HG03457 (cell line): ENCODE results near the gene SLIT3.
"Not testable (repeated sequence)": the region's sequence is repeated elsewhere in the genome, so short reads cannot be mapped to it uniquely, and the experiment has no call there.

Experiments
- ATAC-seq: cut with Tn5 transposase; IDR thresholded peaks from one replicate; pipeline ENCODE4 v1.9.1; 2021; ENCODE audit warnings: moderate number of reproducible peaks; ENCODE audit not compliant: unreplicated experiment

SLIT3 gene

DNA sequence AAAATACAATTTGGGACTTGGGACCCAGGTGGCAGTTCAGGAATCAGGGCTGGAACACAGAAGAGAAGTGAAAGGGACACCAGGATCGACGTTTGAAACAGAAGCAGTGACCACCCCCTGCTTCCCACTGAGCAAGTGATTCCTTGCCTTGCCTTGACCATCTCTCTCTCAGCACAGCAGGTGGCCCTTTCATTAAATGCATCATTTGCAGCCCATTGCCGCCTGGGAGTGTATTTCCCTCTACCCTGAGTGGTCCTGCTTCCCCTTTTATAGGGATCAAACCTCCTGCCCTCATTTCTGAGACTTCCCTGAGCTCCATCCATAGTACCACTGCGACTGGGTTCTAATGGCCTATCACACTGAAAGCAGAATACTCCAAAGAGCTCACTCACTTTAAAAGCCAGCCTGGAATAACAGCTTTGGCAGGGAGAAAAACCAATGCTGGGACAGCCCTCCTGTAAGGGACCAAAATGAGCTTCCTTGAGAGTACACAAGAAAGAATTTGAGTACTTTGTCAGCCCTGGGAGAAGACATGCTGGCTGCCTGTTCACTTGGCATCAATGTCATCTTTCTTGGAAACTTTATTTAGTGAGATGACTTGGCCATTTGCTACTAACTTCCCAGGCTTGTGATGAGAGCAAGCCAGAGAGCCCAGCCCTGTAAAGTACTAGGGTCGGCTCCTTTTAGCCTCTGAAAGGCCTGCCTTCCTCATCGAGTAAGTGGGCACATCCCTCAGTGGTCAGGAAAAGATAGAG is 149.7 kb downstream of the SLIT3 start:
- ATAC-seq = no peak

DNA sequence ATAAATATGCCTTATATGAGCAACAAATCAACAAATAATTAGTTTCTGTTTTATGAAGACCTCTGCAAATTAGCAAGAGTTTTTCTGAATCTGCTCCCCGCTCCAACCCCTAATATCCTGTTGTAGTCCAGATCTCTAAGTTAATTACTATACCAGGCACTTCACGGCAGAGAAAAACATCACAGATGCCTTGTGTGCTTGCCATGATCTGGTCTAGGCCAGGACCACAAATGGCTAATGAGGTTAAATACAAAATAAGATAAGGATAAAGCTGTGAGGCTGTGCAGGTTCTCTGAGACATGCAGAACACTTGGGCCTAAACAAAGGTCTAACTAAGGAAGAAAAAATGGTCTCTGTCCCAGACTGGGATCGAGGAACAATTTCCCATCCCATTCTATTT is 150.8 kb downstream of the SLIT3 start:
- no peak for ATAC-seq

DNA sequence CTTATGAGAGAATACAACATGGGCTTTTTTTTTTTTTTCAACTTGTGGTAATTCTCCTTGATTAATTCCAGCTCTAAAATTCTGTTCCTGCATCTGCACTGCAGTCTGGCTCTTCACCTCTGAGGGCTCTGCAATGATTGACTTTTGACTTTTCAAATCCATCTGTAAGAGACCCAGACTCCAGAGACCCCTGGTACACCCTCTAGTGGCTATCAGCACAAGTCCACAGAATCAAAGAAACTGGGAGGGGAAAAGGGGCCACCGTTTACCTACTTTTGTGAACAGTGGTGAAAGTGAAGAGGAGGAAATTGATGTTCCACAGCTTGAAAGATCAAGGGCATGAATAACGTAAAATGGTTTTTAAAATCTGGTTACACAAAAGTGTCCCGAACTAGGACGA is 151.6 kb downstream of the SLIT3 start:
- ATAC-seq = no peak

DNA sequence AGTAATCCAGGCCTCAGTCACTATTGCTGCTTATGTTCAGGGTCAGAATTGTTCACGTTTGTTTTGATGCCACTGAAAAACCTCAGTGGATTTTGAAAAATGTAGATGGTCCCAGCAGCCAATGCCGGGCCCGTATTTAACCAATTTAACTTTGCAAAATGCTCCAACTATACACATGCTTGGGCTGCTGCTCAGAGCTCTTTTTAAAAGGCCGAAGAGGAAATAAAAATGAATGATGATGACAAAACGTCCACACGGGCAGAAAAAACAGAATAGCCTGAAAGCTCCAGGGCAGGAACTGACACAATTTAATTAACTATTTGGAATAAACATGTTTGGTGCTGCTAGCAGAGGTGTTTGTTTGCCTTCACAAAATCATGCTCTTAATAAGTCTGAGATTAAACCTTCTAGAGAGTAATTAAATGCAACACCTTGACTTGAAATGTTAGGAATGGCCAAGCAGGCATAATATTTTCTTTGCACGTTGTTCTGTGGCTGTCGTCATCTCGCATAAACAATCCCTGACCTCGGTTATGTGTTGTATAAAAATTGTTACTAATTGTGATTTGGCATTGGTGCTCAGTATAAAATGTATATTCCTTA is 152.7 kb downstream of the SLIT3 start:
- ATAC-seq = no peak

DNA sequence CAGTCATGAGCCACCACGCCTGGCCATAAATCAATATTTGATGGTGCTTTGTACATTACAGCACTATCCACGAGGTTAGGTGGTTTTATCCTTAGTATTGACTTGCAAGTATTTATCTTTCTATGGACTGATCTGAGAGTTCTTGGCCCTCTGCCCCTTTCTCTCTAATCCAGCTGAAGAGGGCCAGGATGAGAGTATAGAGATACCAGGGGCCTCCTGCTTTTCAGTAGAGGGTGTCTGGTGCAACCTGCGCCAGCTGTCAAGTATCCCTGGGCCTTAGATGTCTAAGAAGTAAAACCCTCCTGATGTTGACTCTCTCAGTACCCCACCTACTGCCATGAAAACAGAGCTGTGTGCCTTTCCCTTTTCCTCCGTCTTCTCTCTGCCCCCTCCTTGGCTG is 153.4 kb downstream of the SLIT3 start:
- no peak for ATAC-seq

DNA sequence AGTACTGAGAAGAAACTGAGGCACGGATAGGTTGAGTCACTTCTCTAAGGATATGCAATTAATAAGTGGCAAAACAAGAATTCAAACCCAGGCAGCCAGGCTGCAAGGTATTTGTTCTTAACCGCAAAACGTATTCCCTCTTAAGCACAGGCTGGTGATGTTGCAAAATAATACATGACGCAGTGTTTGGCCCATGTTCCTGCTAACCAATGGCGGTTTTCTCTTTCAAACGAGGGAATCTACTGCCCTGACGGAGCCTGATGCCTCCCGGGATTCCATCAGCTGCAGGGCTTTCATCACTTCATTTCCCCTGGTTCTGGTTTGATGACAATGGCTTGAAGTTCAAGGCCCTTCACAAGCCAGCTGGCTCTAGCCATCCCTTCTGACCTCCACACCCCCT is 154.8 kb downstream of the SLIT3 start:
- ATAC-seq = no peak

DNA sequence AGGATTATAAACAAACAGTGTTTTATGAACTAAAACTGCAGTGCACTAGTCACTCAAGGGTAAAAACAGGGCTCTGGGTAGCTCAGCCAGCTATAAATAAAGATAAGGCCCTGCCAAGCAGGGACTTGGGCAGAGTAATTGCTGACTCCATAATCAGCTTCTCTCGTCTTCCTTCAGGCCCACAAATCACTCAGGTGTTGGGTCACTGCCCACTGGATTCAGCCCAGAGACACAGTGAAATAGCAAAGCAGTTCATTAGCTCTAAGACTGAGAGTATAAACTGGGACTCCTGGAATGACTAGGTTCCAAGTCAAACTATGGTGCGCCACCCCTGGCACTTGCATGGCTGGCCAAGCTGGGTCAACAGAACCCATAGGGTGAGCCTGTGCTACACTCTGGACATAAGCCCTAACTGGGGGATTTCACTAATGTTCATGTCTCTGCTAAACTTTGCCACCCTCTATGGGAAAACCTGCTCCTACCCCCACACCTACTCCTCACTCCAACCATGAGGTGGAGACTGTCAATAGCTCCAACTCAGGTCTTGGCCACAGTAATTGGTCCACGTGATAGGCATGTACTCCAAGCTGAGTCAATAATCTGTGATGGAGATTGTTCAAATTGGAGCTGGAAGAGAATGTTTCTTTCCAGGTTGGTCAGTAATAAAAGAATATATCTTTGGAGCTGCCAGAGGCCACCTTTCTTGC is 158.5 kb downstream of the SLIT3 start:
- no peak for ATAC-seq

DNA sequence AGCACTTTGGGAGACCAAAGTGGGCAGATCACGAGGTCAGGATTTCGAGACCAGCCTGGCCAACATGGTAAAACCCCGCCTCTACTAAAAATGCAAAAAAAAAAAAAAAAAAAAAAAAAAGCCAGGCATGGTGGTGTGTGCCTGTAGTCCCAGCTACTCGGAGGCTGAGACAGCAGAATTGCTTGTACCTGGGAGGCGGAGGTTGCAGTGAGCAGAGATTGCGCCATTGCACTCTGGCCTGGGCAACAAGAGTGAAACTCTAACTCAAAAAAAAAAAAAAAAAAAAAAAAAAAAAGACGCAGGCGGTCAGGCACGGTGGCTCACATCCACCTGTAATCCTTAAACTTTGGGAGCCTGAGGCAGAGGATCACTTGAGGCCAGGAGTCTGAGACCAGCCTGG is 160.7 kb downstream of the SLIT3 start:
- not testable (repeated sequence) for ATAC-seq

DNA sequence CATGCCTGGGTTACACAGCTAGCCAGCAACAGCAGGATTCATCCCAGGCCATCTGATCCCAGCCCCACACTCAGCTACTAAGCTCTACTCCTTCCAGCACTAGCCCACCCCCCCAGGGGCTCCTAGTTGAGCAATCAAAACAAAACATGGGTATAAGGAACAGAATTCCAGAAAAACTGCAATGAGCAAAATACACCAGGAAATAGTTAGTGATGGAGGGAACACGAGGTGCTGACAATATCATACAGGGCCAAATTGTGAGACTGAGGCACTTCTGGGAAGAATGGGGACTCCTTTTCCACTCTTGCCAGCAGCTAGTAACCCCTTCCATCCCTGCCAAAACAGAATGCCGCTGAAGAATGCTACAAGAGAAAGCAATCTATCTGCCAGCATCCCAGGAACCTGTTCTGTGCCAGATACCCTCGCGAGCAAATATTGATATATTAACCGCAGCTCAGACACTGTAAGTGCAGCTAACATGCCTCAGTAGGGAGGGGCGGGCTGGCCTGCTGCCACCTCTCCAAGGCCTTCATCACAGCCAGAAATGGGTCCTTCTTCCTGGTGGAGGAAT is 161.4 kb downstream of the SLIT3 start:
- no peak for ATAC-seq

DNA sequence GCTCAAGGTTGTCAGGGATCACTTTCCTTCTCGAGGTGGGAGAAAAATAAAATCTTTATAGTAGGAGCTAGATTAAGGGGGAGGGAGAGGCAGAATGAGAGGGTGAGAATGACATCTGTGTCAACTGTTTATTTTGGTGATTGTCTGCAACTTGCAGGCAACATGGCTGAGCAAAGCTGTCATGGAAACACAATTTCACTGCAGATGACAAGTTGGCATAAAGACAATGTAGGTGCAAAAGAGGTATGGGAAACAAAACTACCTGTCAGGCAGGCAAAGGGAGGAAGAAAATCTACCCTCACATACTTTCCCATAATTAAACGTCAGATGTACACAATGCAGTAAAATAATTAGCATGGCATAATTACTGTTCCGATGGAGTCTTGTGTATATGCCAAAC is 167.4 kb downstream of the SLIT3 start:
- no peak for ATAC-seq

DNA sequence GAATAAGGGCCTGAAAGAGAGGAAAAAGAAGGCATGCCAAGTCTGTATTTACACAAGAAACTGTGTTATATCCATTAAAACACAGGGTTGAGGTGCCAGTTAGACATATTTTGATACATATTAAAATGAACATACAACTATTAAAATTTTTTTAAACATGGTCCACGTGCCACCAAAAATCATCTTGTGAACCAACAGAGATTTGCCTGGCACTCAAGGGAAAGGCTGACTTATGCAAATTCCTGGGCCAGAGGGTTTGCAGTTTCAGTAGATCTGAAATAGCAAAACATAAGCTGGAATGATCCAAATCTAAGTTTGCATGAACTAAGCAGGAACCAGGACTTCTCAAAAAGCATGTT is 168.7 kb downstream of the SLIT3 start:
- no peak for ATAC-seq

DNA sequence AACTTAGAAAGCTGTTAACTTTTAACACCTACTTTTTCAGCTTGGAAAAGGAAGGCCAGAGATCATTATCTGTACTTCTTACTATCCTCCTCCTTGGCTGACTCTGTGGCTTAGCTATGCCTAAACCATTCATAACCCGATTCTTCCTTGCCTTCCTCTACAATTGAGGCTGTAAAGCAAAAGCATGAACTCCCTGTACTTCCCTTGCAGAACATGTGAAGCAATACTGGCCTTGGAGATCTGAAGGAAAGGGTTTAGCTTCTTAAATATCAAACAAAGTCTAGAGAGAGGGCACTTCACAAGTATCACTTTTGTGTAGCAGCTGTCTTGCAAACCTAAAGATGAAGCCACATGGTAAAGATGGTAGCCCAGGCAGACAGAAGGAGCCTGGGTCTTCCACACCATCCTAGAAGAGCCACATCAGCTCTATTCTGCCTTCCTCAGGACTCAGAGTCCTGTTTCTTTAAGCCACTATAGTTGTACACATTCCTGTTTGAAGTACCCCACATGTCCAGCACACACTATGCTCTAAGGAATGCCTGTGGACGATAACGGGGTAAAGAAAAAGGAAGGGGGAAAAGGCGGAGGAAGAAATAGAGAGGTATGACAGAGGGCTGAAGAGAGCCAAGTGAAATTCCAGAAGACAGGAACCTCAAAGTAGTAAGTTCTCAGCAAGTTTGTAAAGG is 169.2 kb downstream of the SLIT3 start:
- no peak for ATAC-seq

DNA sequence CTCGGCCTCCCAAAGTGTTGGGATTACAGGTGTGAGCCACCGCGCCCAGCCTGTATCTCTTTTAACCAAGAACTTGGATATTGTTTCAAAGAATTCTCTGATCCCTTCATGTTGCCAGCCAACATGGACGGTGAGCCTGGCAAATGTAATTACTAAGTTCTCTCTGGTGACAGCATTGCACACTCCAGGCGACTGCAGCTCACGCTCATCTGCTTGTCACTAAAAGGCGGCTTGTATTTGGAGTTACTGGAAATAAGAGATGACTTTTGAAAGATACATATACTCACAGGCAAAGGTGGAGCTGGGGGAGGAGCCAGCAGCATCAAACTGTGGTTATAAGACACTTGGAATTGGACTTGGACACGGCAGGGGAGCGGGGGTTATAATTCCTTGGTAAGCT is 172.3 kb downstream of the SLIT3 start:
- ATAC-seq = no peak

DNA sequence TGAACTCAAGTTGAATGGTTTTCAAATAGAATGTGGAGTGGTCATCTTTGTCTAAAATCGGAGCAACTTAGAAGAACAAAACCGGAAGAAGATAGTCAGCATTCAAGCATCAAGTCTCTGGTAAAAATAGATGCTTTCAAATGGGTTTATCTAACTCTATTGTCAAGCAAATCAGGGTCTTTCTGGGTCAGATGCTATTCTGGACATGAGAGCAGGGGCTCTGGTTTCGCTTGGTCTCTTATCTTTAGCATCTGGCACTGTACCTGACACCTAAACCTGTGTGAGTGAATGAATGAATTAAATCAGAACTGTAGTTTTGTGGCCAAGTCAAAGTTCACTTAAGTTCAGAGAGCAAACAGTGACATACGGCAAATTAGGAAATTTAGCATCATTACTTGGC is 173.5 kb downstream of the SLIT3 start:
- no peak for ATAC-seq

DNA sequence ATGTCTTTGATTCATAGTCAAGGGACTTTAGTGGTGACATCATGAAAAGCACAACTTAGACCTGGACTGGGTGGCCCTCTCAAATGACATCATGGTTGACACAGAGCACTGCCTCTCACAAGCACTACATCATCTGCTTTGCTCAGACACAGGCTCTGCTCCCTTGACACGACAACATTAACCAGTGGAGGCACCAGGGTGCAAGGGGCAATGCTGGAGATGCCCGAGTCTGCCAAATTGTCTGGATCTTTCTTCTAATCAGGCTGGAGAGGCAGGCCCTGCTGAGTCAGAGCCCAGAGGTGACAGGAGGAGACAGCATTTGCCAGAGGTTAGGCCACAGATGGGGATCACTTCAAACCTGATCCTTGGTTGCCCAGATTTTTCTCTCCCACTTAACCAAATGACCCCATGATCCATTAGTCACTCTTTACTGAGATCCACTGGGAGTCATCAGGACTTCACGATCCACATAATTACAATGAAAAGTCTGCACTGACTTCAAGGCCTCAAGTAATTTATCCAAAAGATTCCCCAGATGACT is 174.4 kb downstream of the SLIT3 start:
- ATAC-seq = no peak

DNA sequence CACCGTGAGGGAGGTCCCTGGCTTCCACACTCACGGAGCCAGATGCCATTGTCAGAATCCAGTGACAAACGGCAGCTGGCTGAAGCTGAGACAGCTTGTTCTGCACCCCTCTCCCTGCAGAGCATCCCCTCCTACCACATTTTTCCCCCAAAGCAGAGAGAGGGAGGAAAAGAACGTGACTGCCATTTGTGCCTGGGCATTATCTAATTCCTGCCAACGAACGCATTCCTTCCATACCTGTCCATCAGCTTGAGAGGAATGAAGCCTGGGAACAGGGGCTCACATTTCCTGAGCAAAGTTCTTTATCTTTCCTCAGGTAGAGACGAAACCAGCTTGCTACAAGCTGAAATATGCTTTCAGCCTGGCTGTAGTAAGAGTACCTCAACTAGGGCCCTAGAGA is 175.4 kb downstream of the SLIT3 start:
- ATAC-seq = no peak

DNA sequence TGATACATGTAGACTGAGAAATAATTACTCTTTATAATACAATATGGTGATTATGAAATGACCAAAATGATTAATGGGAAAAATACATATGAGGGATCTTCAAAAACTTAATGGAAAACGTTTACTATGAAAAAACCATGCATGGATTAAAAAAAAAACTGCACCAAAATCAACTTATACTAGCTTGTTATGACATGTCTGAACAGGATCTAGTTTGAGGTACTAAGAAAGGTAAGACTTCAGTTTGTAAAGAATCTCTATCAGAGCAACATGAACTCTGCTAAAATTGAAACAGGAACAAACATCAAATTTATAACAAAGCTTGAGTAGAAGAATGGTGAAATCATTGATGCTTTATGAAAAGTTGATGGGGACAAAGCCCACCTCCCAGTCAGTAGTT is 178.0 kb downstream of the SLIT3 start:
- no peak for ATAC-seq

DNA sequence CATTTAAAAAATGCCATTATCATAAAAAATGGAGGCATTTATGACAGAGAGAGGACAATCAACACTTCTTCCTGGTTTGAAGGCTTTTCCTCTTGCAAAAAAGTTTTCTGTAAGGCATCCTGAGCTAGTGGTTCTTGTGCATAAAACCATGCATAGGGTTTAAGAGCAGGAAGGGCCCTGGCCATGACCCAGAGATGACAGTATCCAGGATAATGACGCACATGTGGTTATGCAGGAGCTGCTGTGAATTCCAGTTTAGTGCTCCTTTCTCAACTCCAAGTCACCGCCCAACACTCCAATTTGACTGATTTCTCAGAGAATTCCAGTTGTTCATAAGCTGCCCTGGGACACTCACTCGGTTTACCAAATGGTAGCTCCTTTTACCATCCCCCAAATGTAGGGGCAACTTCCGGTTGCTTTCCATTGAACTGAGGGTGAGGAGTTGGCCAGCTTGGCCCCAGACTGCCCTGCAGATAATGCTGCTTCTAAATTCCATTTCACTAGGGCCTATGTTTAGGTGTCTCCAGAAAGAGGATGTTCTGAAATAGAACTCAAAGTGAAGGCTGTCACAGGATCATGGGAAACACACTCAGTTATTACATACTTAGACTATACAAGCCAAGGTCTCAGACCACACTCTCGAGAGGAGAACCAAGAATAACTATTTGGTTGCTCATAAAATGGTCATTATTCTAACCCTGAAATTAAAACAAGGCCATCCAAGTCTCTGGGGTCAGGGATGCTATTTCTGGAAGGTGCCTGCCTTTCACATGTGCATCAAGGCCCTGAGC is 179.1 kb downstream of the SLIT3 start:
- no peak for ATAC-seq

DNA sequence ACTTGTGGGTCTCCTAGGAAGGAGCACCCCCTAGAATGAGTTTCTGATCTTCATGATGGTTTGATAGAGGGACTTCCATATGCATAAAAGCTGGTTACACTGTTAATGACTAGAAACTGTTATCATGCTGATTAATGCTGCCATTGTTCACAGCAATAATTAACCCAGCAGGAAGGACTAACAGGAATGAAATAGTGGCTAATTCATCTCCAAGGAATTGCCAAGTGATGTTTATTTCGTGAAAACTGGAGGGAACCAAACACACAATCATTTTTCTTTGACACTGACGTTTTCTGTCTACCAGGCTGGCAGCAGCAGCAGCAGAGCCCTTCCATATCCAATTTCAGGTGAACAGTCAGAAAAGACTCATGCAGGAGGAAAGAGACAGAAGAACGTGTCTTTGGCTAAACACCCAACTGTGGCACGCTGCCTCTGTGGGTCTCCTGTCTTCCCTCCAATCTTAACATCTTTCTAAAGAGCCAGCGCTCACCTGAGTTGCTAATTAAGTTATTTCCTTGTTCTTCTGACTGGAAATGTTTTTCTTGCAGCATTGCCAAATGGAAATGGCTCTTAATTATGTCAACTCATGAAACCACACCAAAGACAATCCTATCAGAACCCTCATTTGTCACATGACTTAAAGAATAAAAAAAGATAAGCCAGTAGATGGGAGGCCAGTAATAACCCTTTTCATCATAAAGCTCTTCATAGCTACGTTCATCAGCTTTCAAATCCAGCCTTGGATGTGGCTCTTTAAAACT is 181.5 kb downstream of the SLIT3 start:
- ATAC-seq = no peak
